ENCODE measurements around the gene IMMP2L. TPM values are rescaled to one million over a fixed set of nuclear protein-coding genes. Genes with fewer than 3 reads are reported as not detected.

The IMMP2L gene
- total RNA-seq, 1 donor, result 19.9 TPM

GRCh38 chr7:111346219-111346618 is 216.1 kb downstream of the IMMP2L start:
- no peak overlapping the region for H2AFZ ChIP-seq (ENCODE audit: low read length)
- H3K4me3 ChIP-seq (ENCODE audit: insufficient read depth, low read length), result no peak overlapping the region
- H3K4me1 ChIP-seq (ENCODE audit: insufficient read depth, low read length), result no peaks in the 10 kb centered on the region
- no peak for DNase-seq (ENCODE audit: insufficient read length, low spot score, missing footprints)
- TF ChIP-seq, protein P1, sequence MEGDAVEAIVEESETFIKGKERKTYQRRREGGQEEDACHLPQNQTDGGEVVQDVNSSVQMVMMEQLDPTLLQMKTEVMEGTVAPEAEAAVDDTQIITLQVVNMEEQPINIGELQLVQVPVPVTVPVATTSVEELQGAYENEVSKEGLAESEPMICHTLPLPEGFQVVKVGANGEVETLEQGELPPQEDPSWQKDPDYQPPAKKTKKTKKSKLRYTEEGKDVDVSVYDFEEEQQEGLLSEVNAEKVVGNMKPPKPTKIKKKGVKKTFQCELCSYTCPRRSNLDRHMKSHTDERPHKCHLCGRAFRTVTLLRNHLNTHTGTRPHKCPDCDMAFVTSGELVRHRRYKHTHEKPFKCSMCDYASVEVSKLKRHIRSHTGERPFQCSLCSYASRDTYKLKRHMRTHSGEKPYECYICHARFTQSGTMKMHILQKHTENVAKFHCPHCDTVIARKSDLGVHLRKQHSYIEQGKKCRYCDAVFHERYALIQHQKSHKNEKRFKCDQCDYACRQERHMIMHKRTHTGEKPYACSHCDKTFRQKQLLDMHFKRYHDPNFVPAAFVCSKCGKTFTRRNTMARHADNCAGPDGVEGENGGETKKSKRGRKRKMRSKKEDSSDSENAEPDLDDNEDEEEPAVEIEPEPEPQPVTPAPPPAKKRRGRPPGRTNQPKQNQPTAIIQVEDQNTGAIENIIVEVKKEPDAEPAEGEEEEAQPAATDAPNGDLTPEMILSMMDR (IDR thresholded peaks at IDR 0.05; ENCODE audit: extremely low read depth, low read depth, low read length), result no peak
- no peaks in the 10 kb centered on the region for H4K20me1 ChIP-seq (ENCODE audit: insufficient read depth, low read length)
- no peaks in the 10 kb centered on the region for H3K79me2 ChIP-seq (ENCODE audit: insufficient read depth, low read length)
- H3K36me3 ChIP-seq (ENCODE audit: insufficient read depth, low read length), result no peaks in the 10 kb centered on the region
- peaks cover 6% of the 10 kb centered on the region for H3K9me3 ChIP-seq (ENCODE audit: low read depth, low read length)
- H3K4me2 ChIP-seq (ENCODE audit: insufficient read depth, low read length), result no peak overlapping the region
- no peaks in the 10 kb centered on the region for H3K27me3 ChIP-seq (ENCODE audit: insufficient read depth, low read length)
- H3K27ac ChIP-seq (ENCODE audit: low read depth, low read length), result no peak overlapping the region

DNA sequence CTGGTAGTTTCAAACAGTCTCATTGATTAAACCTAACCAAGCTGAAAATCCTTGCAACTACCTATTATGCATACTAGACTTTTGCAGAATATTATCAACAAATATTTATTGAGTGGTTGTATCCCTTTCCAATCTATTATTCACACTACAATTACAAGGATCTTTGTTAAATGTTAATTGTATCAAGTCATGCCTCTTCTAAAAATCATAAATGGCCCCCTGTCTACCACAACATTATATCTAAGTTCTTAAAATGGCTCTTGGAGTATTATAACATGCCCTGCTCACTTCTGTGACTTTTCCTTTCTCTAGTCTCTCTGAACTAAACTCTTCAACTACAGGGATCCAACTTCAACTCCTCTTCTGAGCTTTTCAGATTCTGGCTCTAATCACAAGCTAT is 219.3 kb downstream of the IMMP2L start:
- no peak for DNase-seq (ENCODE audit: insufficient read length, low spot score, missing footprints)
- TF ChIP-seq, protein P1 (IDR thresholded peaks at IDR 0.05; ENCODE audit: extremely low read depth, low read depth, low read length), result no peak
- H3K79me2 ChIP-seq (ENCODE audit: insufficient read depth, low read length), result no peaks in the 10 kb centered on the region
- peaks cover 6% of the 10 kb centered on the region for H3K9me3 ChIP-seq (ENCODE audit: low read depth, low read length)
- no peaks in the 10 kb centered on the region for H3K36me3 ChIP-seq (ENCODE audit: insufficient read depth, low read length)
- no peak overlapping the region for H3K4me2 ChIP-seq (ENCODE audit: insufficient read depth, low read length)
- H3K4me1 ChIP-seq (ENCODE audit: insufficient read depth, low read length), result no peaks in the 10 kb centered on the region
- no peaks in the 10 kb centered on the region for H4K20me1 ChIP-seq (ENCODE audit: insufficient read depth, low read length)
- no peak overlapping the region for H3K27ac ChIP-seq (ENCODE audit: low read depth, low read length)
- H2AFZ ChIP-seq (ENCODE audit: low read length), result no peak overlapping the region
- no peaks in the 10 kb centered on the region for H3K27me3 ChIP-seq (ENCODE audit: insufficient read depth, low read length)
- H3K4me3 ChIP-seq (ENCODE audit: insufficient read depth, low read length), result no peak overlapping the region

- Histone ChIP-seq H3K9me3 (ENCODE audit: low read depth, low read length) (peaks cover 6% of the 10 kb centered on the region), H2AFZ (ENCODE audit: low read length) (no peak overlapping the region), H4K20me1 (ENCODE audit: insufficient read depth, low read length) (no peaks in the 10 kb centered on the region), H3K27me3 (ENCODE audit: insufficient read depth, low read length) (no peaks in the 10 kb centered on the region), H3K27ac (ENCODE audit: low read depth, low read length) (no peak overlapping the region), H3K4me3 (ENCODE audit: insufficient read depth, low read length) (no peak overlapping the region), H3K4me1 (ENCODE audit: insufficient read depth, low read length) (no peaks in the 10 kb centered on the region), H3K79me2 (ENCODE audit: insufficient read depth, low read length) (no peaks in the 10 kb centered on the region), H3K36me3 (ENCODE audit: insufficient read depth, low read length) (no peaks in the 10 kb centered on the region), H3K4me2 (ENCODE audit: insufficient read depth, low read length) (no peak overlapping the region)
- TF ChIP-seq, protein P1 (IDR thresholded peaks at IDR 0.05; ENCODE audit: extremely low read depth, low read depth, low read length), result no peak
- no peak for DNase-seq (ENCODE audit: insufficient read length, low spot score, missing footprints)
Measured at GRCh38 chr7:111339006-111339405, 223.3 kb downstream of the IMMP2L start.

DNA sequence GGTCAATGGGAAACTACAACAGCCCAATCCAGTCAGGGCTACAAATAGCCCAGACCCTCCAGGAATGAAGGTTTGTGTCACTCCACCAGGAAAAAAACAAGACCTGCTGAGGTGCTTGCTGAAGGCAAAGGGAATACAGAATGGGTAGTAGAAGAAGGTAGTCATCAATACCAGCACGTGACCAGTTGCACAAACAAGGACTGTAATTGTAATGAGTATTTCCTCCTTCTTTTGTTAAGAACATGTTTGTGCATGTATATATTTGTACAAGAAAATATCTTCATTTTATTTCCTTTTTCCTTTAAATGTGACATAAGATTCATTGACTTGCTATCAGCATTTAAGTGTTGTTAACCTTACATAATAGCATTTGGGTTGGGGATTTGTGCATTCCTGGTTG is 229.3 kb downstream of the IMMP2L start:
- Histone ChIP-seq H3K27ac (ENCODE audit: low read depth, low read length) (no peak overlapping the region), H3K27me3 (ENCODE audit: insufficient read depth, low read length) (no peaks in the 10 kb centered on the region), H3K79me2 (ENCODE audit: insufficient read depth, low read length) (no peaks in the 10 kb centered on the region), H3K9me3 (ENCODE audit: low read depth, low read length) (no peaks in the 10 kb centered on the region), H3K36me3 (ENCODE audit: insufficient read depth, low read length) (no peaks in the 10 kb centered on the region), H2AFZ (ENCODE audit: low read length) (no peak overlapping the region), H3K4me1 (ENCODE audit: insufficient read depth, low read length) (no peaks in the 10 kb centered on the region), H3K4me3 (ENCODE audit: insufficient read depth, low read length) (no peak overlapping the region), H3K4me2 (ENCODE audit: insufficient read depth, low read length) (no peak overlapping the region), H4K20me1 (ENCODE audit: insufficient read depth, low read length) (no peaks in the 10 kb centered on the region)
- no peak for DNase-seq (ENCODE audit: insufficient read length, low spot score, missing footprints)
- TF ChIP-seq, protein P1 (IDR thresholded peaks at IDR 0.05; ENCODE audit: extremely low read depth, low read depth, low read length), result no peak

Measured in osteoblast (primary cell).